ENCODE results near the gene ATP2B1. TPM values are rescaled to one million over a fixed set of nuclear protein-coding genes. Genes with fewer than 3 reads are reported as not detected.

ATP2B1 gene
- total RNA-seq, 1 experiment from 2014 or later: 20.6 TPM

GRCh38 chr12:89712706-89713105 is 4.1 kb upstream of the ATP2B1 start:
- Mint-ChIP-seq H3K9me3 (peaks cover 19% of the 10 kb centered on the region in 2 experiments; a peak in 4 of 5 replicates), H3K27ac (no peak overlapping the region), H3K36me3 (ENCODE audit: insufficient read depth in 1 of 3, low read depth in 3 of 3) (peaks cover 5 to 18% (median 10%) of the 10 kb centered on the region in 3 experiments; a peak in 6 of 7 replicates), H3K4me1 (peaks cover 4 to 8% of the 10 kb centered on the region in 2 experiments; a peak in 2 of 4 replicates), H3K27me3 (ENCODE audit: low read depth) (peaks cover 29% of the 10 kb centered on the region), H3K4me3 (no peak overlapping the region)
- no CpG with 5 or more reads among the region's 3 CpGs for WGBS (ENCODE audit: extremely low coverage, insufficient read length, low lambda C conversion rate)
- DNase-seq: no peak
- Histone ChIP-seq H3K27me3 (ENCODE audit: insufficient read depth, low read length) (peaks cover 2% of the 10 kb centered on the region; the same call in 1 of the 2 replicates), H4K8ac (replicated peaks; ENCODE audit: insufficient read length, low read depth, low read length) (no peak overlapping the region), H2BK5ac (ENCODE audit: insufficient read length, low read length) (no peak overlapping the region), H3K23ac (ENCODE audit: insufficient read length, low read depth, low read length) (no peak overlapping the region), H2AK5ac (ENCODE audit: insufficient read length, low read length) (no peak overlapping the region), H3K4me1 (ENCODE audit: insufficient read depth, low read length) (no peaks in the 10 kb centered on the region), H2BK15ac (ENCODE audit: low read depth, low read length) (no peak overlapping the region), H3K4me2 (ENCODE audit: insufficient read depth, insufficient read length, low read length) (no peak overlapping the region), H3K18ac (ENCODE audit: insufficient read length, low read depth, low read length) (no peak overlapping the region), H3K56ac (ENCODE audit: insufficient read length, low read depth, low read length) (no peak overlapping the region), H3K79me2 (ENCODE audit: insufficient read depth, low read length) (no peaks in the 10 kb centered on the region), H3K4ac (ENCODE audit: low read depth, low read length) (no peak overlapping the region), H3T11ph (ENCODE audit: low read length) (no peak overlapping the region), H4K91ac (ENCODE audit: insufficient read length, low read depth, low read length) (no peak overlapping the region), H4K5ac (ENCODE audit: insufficient read length, low read depth, low read length) (no peak overlapping the region), H3K79me1 (ENCODE audit: insufficient read depth, low read depth, low read length, poor library complexity, severe bottlenecking) (no peaks in the 10 kb centered on the region), H3K14ac (ENCODE audit: insufficient read depth, low read length) (no peak overlapping the region), H2BK12ac (ENCODE audit: insufficient read length, low read depth, low read length) (no peak overlapping the region), H3K23me2 (ENCODE audit: insufficient read length, low read depth, low read length, poor library complexity, severe bottlenecking) (peaks cover 11% of the 10 kb centered on the region), H3K9me3 (ENCODE audit: control insufficient read depth, low read depth, low read length) (no peaks in the 10 kb centered on the region), H3K27ac (ENCODE audit: insufficient read length, low read depth, low read length) (no peak overlapping the region), H2BK120ac (ENCODE audit: low read depth, low read length, poor library complexity, severe bottlenecking) (no peak overlapping the region), H2AFZ (ENCODE audit: low read length) (no peak overlapping the region), H3K9ac (ENCODE audit: extremely low read depth, insufficient read length, low read length) (no peak overlapping the region), H2BK20ac (ENCODE audit: low read depth, low read length, poor library complexity, severe bottlenecking) (no peak overlapping the region), H4K20me1 (ENCODE audit: control insufficient read depth, insufficient read depth, insufficient read length) (no peaks in the 10 kb centered on the region)
- TF ChIP-seq CTCF (conservative IDR thresholded peaks at IDR 0.05): no peak
